ENCODE results near the gene FAM131A. TPM values are rescaled to one million over a fixed set of nuclear protein-coding genes. Genes with fewer than 3 reads are reported as not detected.

FAM131A gene
- total RNA-seq, 1 experiment from 2014 or later = 10.7 TPM

DNA sequence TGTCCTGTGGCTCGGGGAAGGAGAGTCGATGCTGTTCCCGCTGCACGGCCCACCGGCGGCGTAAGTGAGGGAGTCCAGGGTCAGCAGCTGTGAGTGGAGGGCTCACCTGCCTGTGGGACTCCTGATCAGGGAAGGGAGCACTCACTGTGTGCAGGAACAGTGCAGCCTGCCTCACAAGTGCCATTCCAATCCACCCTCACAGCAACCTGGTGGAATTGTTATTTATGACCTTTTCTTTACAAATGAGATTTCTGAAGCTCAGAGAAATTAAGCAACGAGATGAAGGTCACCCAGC lies 51.5 kb downstream of the FAM131A start:
- no peak for DNase-seq (ENCODE audit: extremely low read depth, low read depth)

DNA sequence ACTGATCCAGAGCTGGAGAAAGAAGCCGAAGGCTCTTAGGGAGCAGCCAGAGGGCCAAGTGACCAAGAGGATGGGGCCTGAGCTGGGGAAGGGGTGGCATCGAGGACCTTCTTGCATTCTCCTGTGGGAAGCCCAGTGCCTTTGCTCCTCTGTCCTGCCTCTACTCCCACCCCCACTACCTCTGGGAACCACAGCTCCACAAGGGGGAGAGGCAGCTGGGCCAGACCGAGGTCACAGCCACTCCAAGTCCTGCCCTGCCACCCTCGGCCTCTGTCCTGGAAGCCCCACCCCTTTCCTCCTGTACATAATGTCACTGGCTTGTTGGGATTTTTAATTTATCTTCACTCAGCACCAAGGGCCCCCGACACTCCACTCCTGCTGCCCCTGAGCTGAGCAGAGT lies 52.0 kb downstream of the FAM131A start:
- no peak for DNase-seq (ENCODE audit: extremely low read depth, low read depth)

GRCh38 chr3:184389935-184390528 lies 52.6 kb downstream of the FAM131A start:
- DNase-seq (ENCODE audit: extremely low read depth, low read depth) = no peak

GRCh38 chr3:184391266-184391665 lies 53.9 kb downstream of the FAM131A start:
- no peak for DNase-seq (ENCODE audit: extremely low read depth, low read depth)

DNA sequence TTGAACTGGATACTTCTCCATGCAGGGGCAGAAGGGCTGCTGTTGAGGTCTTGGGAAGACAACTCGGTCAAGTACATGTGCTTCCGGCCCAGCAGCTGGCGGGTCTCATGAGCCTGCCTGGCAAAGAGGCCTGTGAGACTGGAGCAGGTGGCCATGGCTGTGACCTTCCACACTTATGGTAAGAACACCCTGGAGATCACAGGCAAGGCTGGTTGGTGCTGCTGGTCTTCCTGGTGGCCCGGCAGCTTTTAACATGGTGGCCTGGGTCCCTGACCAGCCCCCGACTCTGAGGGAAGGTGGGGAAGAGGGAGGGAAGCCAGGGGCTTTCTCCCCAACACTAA lies 57.9 kb downstream of the FAM131A start:
- no peak for DNase-seq (ENCODE audit: extremely low read depth, low read depth)

Small RNA genes lying within 50 kb of the gene (small RNA-seq; reads per million reads assigned to genes)
- gene SNORD66 = 46.2 to 420 reads per million in 2 experiments

Other genes with a start within 250 kb of the FAM131A start
- not detected in 2 replicates for gene HTR3E, start 240.5 kb upstream of the FAM131A start, total RNA-seq (2014; rRNA removed; shearing (Covaris generic))
- 32.0 and 33.3 TPM in 2 replicates for gene EIF2B5, start 202.2 kb upstream of the FAM131A start, total RNA-seq (2014; rRNA removed; shearing (Covaris generic))
- 16.1 and 19.4 TPM in 2 replicates for gene DVL3, start 182.2 kb upstream of the FAM131A start, total RNA-seq (2014; rRNA removed; shearing (Covaris generic))
- gene AP2M1, start 162.7 kb upstream of the FAM131A start, total RNA-seq (2014; rRNA removed; shearing (Covaris generic)) = 110 and 117 TPM in 2 replicates
- gene ABCF3, start 151.4 kb upstream of the FAM131A start, total RNA-seq (2014; rRNA removed; shearing (Covaris generic)) = 21.1 and 25.4 TPM in 2 replicates
- 0.35 TPM in 1 of 2 replicates, not detected in the other for gene VWA5B2, start 108.0 kb upstream of the FAM131A start, total RNA-seq (2014; rRNA removed; shearing (Covaris generic))
- gene ALG3, start 88.6 kb upstream of the FAM131A start, total RNA-seq (2014; rRNA removed; shearing (Covaris generic)) = 50.7 and 52.9 TPM in 2 replicates
- 15.1 and 15.8 TPM in 2 replicates for gene EEF1AKMT4, start 87.9 kb upstream of the FAM131A start, total RNA-seq (2014; rRNA removed; shearing (Covaris generic))
- gene CAMK2N2, start 76.0 kb upstream of the FAM131A start, total RNA-seq (2014; rRNA removed; shearing (Covaris generic)) = 0.23 TPM in 1 of 2 replicates, not detected in the other
- not detected in 2 replicates for gene ECE2, start 61.6 kb upstream of the FAM131A start, total RNA-seq (2014; rRNA removed; shearing (Covaris generic))
- gene PSMD2, start 38.4 kb upstream of the FAM131A start, total RNA-seq (2014; rRNA removed; shearing (Covaris generic)) = 140 and 164 TPM in 2 replicates
- gene EIF4G1, start 23.0 kb upstream of the FAM131A start, total RNA-seq (2014; rRNA removed; shearing (Covaris generic)) = 160 and 178 TPM in 2 replicates
- 4.9 and 6.2 TPM in 2 replicates for gene CLCN2, start 24.0 kb downstream of the FAM131A start, total RNA-seq (2014; rRNA removed; shearing (Covaris generic))
- gene POLR2H, start 24.1 kb downstream of the FAM131A start, total RNA-seq (2014; rRNA removed; shearing (Covaris generic)) = 98.8 and 101 TPM in 2 replicates
- not detected in 2 replicates for gene THPO, start 40.6 kb downstream of the FAM131A start, total RNA-seq (2014; rRNA removed; shearing (Covaris generic))
- gene CHRD, start 42.5 kb downstream of the FAM131A start, total RNA-seq (2014; rRNA removed; shearing (Covaris generic)) = 0.07 TPM in 1 of 2 replicates, not detected in the other
- not detected in 2 replicates for gene EPHB3, start 224.2 kb downstream of the FAM131A start, total RNA-seq (2014; rRNA removed; shearing (Covaris generic))

Data from NCI-H460 (cell line).